Neural crest cell (in vitro differentiated cells): ENCODE results near the gene PRR29. TPM values are rescaled to one million over a fixed set of nuclear protein-coding genes. Genes with fewer than 3 reads are reported as not detected.

Experiments
- DNase-seq: peaks from one replicate; pipeline ENCODE4 v3.0.0; 2021; ENCODE audit warnings: low read depth, mixed read lengths, low spot score
- H3K27ac Mint-ChIP-seq: one replicate; pipeline ENCODE4 v1.8.0; 2021; ENCODE audit warnings: mild to moderate bottlenecking, mixed read lengths; ENCODE audit not compliant: unreplicated experiment
- H3K27me3 Mint-ChIP-seq: 2 replicates; pipeline ENCODE4 v1.8.0; 2021; ENCODE audit warnings: low read depth, mild to moderate bottlenecking, mixed read lengths
- H3K36me3 Mint-ChIP-seq: 2 replicates; pipeline ENCODE4 v1.8.0; 2021; ENCODE audit warnings: low read depth, mild to moderate bottlenecking, mixed read lengths
- H3K4me1 Mint-ChIP-seq: 2 replicates; pipeline ENCODE4 v1.8.0; 2021; ENCODE audit warnings: mixed read lengths
- H3K4me3 Mint-ChIP-seq: one replicate; pipeline ENCODE4 v1.8.0; 2021; ENCODE audit warnings: mild to moderate bottlenecking, mixed read lengths
- H3K9me3 Mint-ChIP-seq: 2 replicates; pipeline ENCODE4 v1.8.0; 2021; ENCODE audit warnings: mixed read lengths
- total RNA-seq: library from RNA; stranded (reverse); gene quantifications from 2 replicates; pipeline ENCODE4 v1.2.1, GENCODE V29; 2021
- TF ChIP-seq, protein P1 (sequence below): fragments of 200-600 bp; sonication (generic); conservative IDR thresholded peaks from 2 replicates; pipeline ENCODE4 v1.5.0; 2021; ENCODE audit warnings: antibody characterized with exemption, mild to moderate bottlenecking

PRR29 gene
- total RNA-seq, 1 donor from 2014 or later, result 0.82 TPM

DNA sequence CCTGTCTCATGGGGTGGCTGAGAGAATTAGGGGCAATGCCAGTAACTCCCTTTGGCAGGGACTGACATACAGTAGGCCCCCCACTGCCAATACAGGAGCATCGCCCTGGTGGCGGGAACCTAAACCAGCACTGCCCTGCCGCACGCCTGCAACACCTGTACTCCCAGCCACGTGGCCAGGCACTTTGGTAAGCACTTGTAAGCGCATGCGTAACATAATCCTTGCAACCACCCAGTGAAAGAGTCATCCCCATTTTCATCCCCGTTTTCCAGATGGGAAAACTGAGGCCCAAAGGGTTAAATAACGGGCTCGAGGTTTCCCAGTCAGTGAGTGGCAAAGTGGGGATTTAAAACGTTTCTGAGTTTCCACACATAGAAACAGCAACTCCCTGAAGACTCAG lies 42.9 kb upstream of the PRR29 start:
- H3K36me3 Mint-ChIP-seq, result no peaks in the 10 kb centered on the region
- TF ChIP-seq, protein P1, sequence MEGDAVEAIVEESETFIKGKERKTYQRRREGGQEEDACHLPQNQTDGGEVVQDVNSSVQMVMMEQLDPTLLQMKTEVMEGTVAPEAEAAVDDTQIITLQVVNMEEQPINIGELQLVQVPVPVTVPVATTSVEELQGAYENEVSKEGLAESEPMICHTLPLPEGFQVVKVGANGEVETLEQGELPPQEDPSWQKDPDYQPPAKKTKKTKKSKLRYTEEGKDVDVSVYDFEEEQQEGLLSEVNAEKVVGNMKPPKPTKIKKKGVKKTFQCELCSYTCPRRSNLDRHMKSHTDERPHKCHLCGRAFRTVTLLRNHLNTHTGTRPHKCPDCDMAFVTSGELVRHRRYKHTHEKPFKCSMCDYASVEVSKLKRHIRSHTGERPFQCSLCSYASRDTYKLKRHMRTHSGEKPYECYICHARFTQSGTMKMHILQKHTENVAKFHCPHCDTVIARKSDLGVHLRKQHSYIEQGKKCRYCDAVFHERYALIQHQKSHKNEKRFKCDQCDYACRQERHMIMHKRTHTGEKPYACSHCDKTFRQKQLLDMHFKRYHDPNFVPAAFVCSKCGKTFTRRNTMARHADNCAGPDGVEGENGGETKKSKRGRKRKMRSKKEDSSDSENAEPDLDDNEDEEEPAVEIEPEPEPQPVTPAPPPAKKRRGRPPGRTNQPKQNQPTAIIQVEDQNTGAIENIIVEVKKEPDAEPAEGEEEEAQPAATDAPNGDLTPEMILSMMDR, result no peak
- H3K27me3 Mint-ChIP-seq, result no peaks in the 10 kb centered on the region
- DNase-seq, result no peak
- peaks cover 4% of the 10 kb centered on the region for H3K4me1 Mint-ChIP-seq
- no peaks in the 10 kb centered on the region for H3K9me3 Mint-ChIP-seq
- no peak overlapping the region for H3K4me3 Mint-ChIP-seq
- H3K27ac Mint-ChIP-seq, result no peak overlapping the region

DNA sequence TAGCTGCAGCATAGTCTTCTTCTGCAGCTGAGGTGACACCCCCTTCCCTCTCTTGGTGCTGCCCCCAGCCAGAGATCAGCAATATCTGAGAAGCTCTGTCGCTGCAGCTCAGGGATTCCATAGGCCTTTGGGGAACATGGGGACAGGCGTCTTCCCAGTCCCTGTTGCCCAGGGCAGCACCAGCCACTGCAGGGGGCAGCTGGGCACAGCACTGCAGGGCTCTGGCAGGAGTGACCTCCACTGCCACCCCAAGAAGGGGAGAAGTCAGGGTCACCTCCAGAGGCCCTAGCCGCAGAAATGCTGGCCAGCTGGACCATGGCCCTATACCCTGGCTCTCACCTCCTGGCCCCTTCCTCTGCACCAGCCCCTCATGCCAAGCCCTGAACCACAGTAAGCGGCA lies 42.4 kb upstream of the PRR29 start:
- no peak for DNase-seq
- peaks cover 4% of the 10 kb centered on the region for H3K4me1 Mint-ChIP-seq
- H3K4me3 Mint-ChIP-seq, result no peak overlapping the region
- H3K27ac Mint-ChIP-seq, result peak overlapping the region; percentile 59
- no peaks in the 10 kb centered on the region for H3K36me3 Mint-ChIP-seq
- H3K27me3 Mint-ChIP-seq, result peaks cover 2% of the 10 kb centered on the region
- TF ChIP-seq, protein P1, result no peak
- H3K9me3 Mint-ChIP-seq, result no peaks in the 10 kb centered on the region

DNA sequence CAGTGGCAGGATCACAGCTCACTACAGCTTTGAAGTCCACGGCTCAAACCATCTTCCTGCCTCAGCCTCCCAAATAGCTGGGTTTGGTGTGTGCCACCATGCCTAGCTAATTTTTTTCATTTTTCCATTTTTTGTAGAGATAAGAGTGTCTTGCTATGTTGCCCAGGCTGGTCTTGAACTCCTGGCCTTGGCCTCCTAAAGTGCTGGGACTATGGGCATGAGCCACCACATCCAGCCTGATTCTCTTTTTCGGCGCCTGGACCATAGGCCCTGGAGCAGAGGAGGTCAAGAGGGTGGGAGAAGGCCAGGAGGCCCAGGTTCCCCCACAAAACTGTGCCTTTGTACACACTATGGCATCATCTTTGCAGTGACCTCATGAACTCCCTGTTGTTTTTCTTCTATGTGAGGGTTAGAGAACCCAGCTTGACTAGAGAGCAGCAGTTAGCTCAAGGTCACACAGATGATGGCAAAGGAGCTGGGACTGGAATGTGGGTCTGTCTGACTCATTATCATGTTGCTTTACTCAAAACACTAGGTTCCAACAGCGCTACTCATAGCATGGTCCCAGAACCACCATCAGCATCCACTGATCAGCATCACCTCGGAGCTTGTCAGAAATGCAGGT lies 41.7 kb upstream of the PRR29 start:
- H3K27ac Mint-ChIP-seq, result no peak overlapping the region
- no peaks in the 10 kb centered on the region for H3K36me3 Mint-ChIP-seq
- H3K4me1 Mint-ChIP-seq, result peaks cover 6% of the 10 kb centered on the region
- H3K4me3 Mint-ChIP-seq, result no peak overlapping the region
- peaks cover 2% of the 10 kb centered on the region for H3K27me3 Mint-ChIP-seq
- TF ChIP-seq, protein P1, result no peak
- no peak for DNase-seq
- no peaks in the 10 kb centered on the region for H3K9me3 Mint-ChIP-seq

DNA sequence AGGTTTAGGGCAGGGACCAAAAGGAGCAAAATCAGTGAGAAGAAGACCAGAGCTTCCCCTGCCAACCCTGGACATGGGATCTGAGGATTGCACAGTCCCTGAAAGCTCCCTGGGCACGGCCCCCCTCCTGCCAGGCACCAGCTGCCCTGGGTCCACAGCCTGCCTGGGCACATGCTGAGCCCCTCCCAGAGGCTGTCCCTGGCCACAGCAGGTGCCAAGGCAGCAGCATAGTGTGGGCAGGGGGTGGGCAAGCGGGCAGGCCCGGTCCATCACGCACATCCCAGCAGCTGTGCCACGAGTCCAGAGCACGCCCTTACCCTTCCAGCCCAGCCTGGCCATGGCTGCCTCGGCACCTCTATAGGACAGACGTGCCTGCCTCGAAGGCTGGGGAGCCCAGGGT lies 38.1 kb upstream of the PRR29 start:
- Mint-ChIP-seq H3K9me3 (no peaks in the 10 kb centered on the region), H3K27me3 (peaks cover 2% of the 10 kb centered on the region), H3K27ac (no peak overlapping the region), H3K4me3 (no peak overlapping the region), H3K36me3 (no peaks in the 10 kb centered on the region), H3K4me1 (peaks cover 17% of the 10 kb centered on the region)
- no peak for DNase-seq
- TF ChIP-seq, protein P1, result no peak

DNA sequence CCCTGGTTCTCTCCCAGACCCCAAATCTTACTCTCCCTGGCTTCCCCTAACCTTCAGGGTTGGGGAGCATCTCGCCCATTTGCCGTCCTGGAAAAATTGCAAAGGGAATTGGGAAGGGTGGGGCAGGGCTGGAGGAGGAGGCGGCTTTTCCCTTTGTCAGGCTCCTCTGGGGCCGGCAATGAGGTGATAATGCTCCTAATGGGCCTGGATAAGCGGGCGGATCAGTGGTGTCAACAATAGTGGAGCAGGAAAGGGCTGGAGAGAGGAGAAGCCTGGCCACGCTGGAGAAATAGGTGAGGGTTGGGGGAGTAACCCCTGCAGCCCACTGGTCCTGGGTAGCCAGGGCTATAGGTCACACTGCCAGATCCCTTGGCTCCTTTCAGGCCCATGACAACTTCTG lies 37.7 kb upstream of the PRR29 start:
- Mint-ChIP-seq H3K27ac (no peak overlapping the region), H3K36me3 (no peaks in the 10 kb centered on the region)

More for the DNA sequence above, 37.7 kb upstream of the PRR29 start:
- no peak overlapping the region for H3K4me3 Mint-ChIP-seq
- H3K27me3 Mint-ChIP-seq, result peaks cover 2% of the 10 kb centered on the region
- TF ChIP-seq, protein P1, result no peak
- no peaks in the 10 kb centered on the region for H3K9me3 Mint-ChIP-seq
- no peak for DNase-seq
- peaks cover 17% of the 10 kb centered on the region for H3K4me1 Mint-ChIP-seq
